Measurements from ENCODE around the gene USP44.
A peak's percentile ranks its signal among the peaks of the same experiment; 100 is the strongest.
"Not testable (repeated sequence)": the region's sequence is repeated elsewhere in the genome, so short reads cannot be mapped to it uniquely, and the experiment has no call there.

USP44 gene

GRCh38 chr12:95551305-95551704 is at the start of gene USP44:
Gene USP44, minus strand, starts transcription at chr12:95551476. Its CDS starts 17,220 bp downstream, at chr12:95534256.
- Mint-ChIP-seq H3K27ac (peak within 1 kb of the TSS; percentile 100), H3K4me3 (peak within 1 kb of the TSS; percentile 93 to 96), H3K4me1 (peaks cover 69% of the 10 kb centered on the region), H3K9me3 (peaks cover 0 to 7% of the 10 kb centered on the region in 2 donors), H3K27me3 (no peaks in the 10 kb centered on the region)
- DNase-seq = no peak
- no peak for ATAC-seq

GRCh38 chr12:95600567-95600966 is 49.3 kb upstream of the USP44 start:
- H3K9me3 Mint-ChIP-seq = no peaks in the 10 kb centered on the region
- no peak for DNase-seq
- H3K27me3 Mint-ChIP-seq = no peaks in the 10 kb centered on the region
- no peak overlapping the region for H3K4me3 Mint-ChIP-seq
- no peak overlapping the region for H3K27ac Mint-ChIP-seq
- H3K4me1 Mint-ChIP-seq = no peaks in the 10 kb centered on the region
- no peak for ATAC-seq

GRCh38 chr12:95599880-95600279 is 48.6 kb upstream of the USP44 start:
- DNase-seq (no peak), ATAC-seq (no peak)
- H3K27ac Mint-ChIP-seq = no peak overlapping the region
- H3K9me3 Mint-ChIP-seq = no peaks in the 10 kb centered on the region
- H3K4me3 Mint-ChIP-seq = no peak overlapping the region
- H3K27me3 Mint-ChIP-seq = no peaks in the 10 kb centered on the region
- no peaks in the 10 kb centered on the region for H3K4me1 Mint-ChIP-seq

- no peak for ATAC-seq
- H3K27ac Mint-ChIP-seq = no peak overlapping the region
- H3K4me1 Mint-ChIP-seq = no peaks in the 10 kb centered on the region
- H3K27me3 Mint-ChIP-seq = no peaks in the 10 kb centered on the region
- no peak overlapping the region for H3K4me3 Mint-ChIP-seq
- no peaks in the 10 kb centered on the region for H3K9me3 Mint-ChIP-seq
- no peak for DNase-seq
Measured at GRCh38 chr12:95594136-95594535, 42.9 kb upstream of the USP44 start.

GRCh38 chr12:95593266-95593871 is 42.1 kb upstream of the USP44 start:
- DNase-seq = no peak
- Mint-ChIP-seq H3K9me3 (no peaks in the 10 kb centered on the region), H3K27ac (no peak overlapping the region), H3K4me1 (no peaks in the 10 kb centered on the region), H3K27me3 (no peaks in the 10 kb centered on the region), H3K4me3 (no peak overlapping the region)
- ATAC-seq = no peak

GRCh38 chr12:95591731-95592130 is 40.5 kb upstream of the USP44 start:
- ATAC-seq = no peak
- Mint-ChIP-seq H3K27me3 (no peaks in the 10 kb centered on the region), H3K4me3 (no peak overlapping the region), H3K4me1 (no peaks in the 10 kb centered on the region), H3K9me3 (no peaks in the 10 kb centered on the region), H3K27ac (no peak overlapping the region)
- DNase-seq = no peak

GRCh38 chr12:95590775-95591174 is 39.5 kb upstream of the USP44 start:
- no peak for ATAC-seq
- DNase-seq = no peak
- Mint-ChIP-seq H3K27me3 (no peaks in the 10 kb centered on the region), H3K9me3 (no peaks in the 10 kb centered on the region), H3K4me1 (no peaks in the 10 kb centered on the region), H3K4me3 (no peak overlapping the region), H3K27ac (no peak overlapping the region)

GRCh38 chr12:95583933-95584332 is 32.7 kb upstream of the USP44 start:
- Mint-ChIP-seq H3K27ac (no peak overlapping the region), H3K4me1 (no peaks in the 10 kb centered on the region), H3K4me3 (no peak overlapping the region), H3K9me3 (no peaks in the 10 kb centered on the region), H3K27me3 (no peaks in the 10 kb centered on the region)
- ATAC-seq = no peak
- no peak for DNase-seq

- ATAC-seq = no peak
- DNase-seq = no peak
- H3K4me3 Mint-ChIP-seq = no peak overlapping the region
Measured at GRCh38 chr12:95582230-95583058, 31.2 kb upstream of the USP44 start.

GRCh38 chr12:95577820-95578219 is 26.5 kb upstream of the USP44 start:
- no peaks in the 10 kb centered on the region for H3K9me3 Mint-ChIP-seq

More at GRCh38 chr12:95582230-95583058, 31.2 kb upstream of the USP44 start:
- H3K27me3 Mint-ChIP-seq = no peaks in the 10 kb centered on the region
- H3K4me1 Mint-ChIP-seq = no peaks in the 10 kb centered on the region
- no peak overlapping the region for H3K27ac Mint-ChIP-seq
- no peaks in the 10 kb centered on the region for H3K9me3 Mint-ChIP-seq

GRCh38 chr12:95574799-95575452 is 23.6 kb upstream of the USP44 start:
- Mint-ChIP-seq H3K4me1 (peaks cover 19% of the 10 kb centered on the region), H3K27me3 (no peaks in the 10 kb centered on the region), H3K27ac (no peak overlapping the region), H3K4me3 (no peak overlapping the region), H3K9me3 (no peaks in the 10 kb centered on the region)
- ATAC-seq = no peak
- DNase-seq = no peak

More at GRCh38 chr12:95577820-95578219, 26.5 kb upstream of the USP44 start:
- Mint-ChIP-seq H3K27ac (peak overlapping the region in 1 of 2 donors; percentile 3), H3K4me1 (peaks cover 12% of the 10 kb centered on the region), H3K4me3 (no peak overlapping the region), H3K27me3 (no peaks in the 10 kb centered on the region)
- DNase-seq (no peak), ATAC-seq (no peak)

GRCh38 chr12:95573951-95574576 is 22.8 kb upstream of the USP44 start:
- Mint-ChIP-seq H3K4me3 (peak overlapping the region; percentile 27 to 55), H3K27ac (no peak overlapping the region)

GRCh38 chr12:95571369-95571768 is 20.1 kb upstream of the USP44 start:
- Mint-ChIP-seq H3K9me3 (no peaks in the 10 kb centered on the region), H3K4me1 (peaks cover 31% of the 10 kb centered on the region), H3K27ac (no peak overlapping the region), H3K27me3 (no peaks in the 10 kb centered on the region), H3K4me3 (no peak overlapping the region)
- DNase-seq (no peak), ATAC-seq (no peak)

More at GRCh38 chr12:95573951-95574576, 22.8 kb upstream of the USP44 start:
- no peaks in the 10 kb centered on the region for H3K9me3 Mint-ChIP-seq
- peaks cover 19% of the 10 kb centered on the region for H3K4me1 Mint-ChIP-seq
- H3K27me3 Mint-ChIP-seq = no peaks in the 10 kb centered on the region
- DNase-seq (no peak), ATAC-seq (peak; percentile 23)

GRCh38 chr12:95568045-95568444 is 16.8 kb upstream of the USP44 start:
- H3K27me3 Mint-ChIP-seq, H3K9me3 Mint-ChIP-seq, DNase-seq, ATAC-seq, H3K4me3 Mint-ChIP-seq: not testable (repeated sequence)
- H3K4me1 Mint-ChIP-seq = peaks cover 19% of the 10 kb centered on the region
- H3K27ac Mint-ChIP-seq = peak overlapping the region in 1 of 2 donors; percentile 72

- Mint-ChIP-seq H3K27me3 (no peaks in the 10 kb centered on the region), H3K4me3 (no peak overlapping the region), H3K9me3 (no peaks in the 10 kb centered on the region), H3K4me1 (peaks cover 27% of the 10 kb centered on the region), H3K27ac (no peak overlapping the region)
- DNase-seq (no peak), ATAC-seq (no peak)
Measured at GRCh38 chr12:95557625-95558024, 6.3 kb upstream of the USP44 start.
